ENCODE data around the gene RMND5A.
"Not testable (repeated sequence)": the region's sequence is repeated elsewhere in the genome, so short reads cannot be mapped to it uniquely, and the experiment has no call there.

Gene RMND5A

GRCh38 chr2:86719637-86720539 is at the start of gene RMND5A:
TSS of gene RMND5A (plus strand) at chr2:86720291. CDS start at chr2:86720668, 377 bp downstream.
- H3F3A ChIP-seq (ENCODE audit: insufficient read depth); H2AFZ ChIP-seq (ENCODE audit: low read depth, low read length, severe bottlenecking): not testable (repeated sequence)
- H3K27ac ChIP-seq (ENCODE audit: low read depth, low read length), result peak within 1 kb of the TSS; percentile 70

GRCh38 chr2:86671337-86671981 is 48.6 kb upstream of the RMND5A start:
- Histone ChIP-seq H2AFZ (ENCODE audit: low read depth, low read length, severe bottlenecking) (no peak overlapping the region), H3K9ac (ENCODE audit: low read length) (no peak overlapping the region), H3K9me2 (replicated peaks; ENCODE audit: insufficient read depth, low read length) (no peaks in the 10 kb centered on the region), H3K27me3 (ENCODE audit: low read length) (no peaks in the 10 kb centered on the region), H3K27ac (ENCODE audit: low read depth, low read length) (no peak overlapping the region), H3K79me2 (ENCODE audit: insufficient read depth, low read length) (no peaks in the 10 kb centered on the region), H3K4me3 (ENCODE audit: insufficient read depth, low read length, poor library complexity, severe bottlenecking) (no peak overlapping the region), H3K9me3 (ENCODE audit: insufficient read depth, low read length) (no peaks in the 10 kb centered on the region), H3F3A (ENCODE audit: insufficient read depth) (no peaks in the 10 kb centered on the region), H3K4me2 (ENCODE audit: low read depth, low read length, poor library complexity, severe bottlenecking) (no peak overlapping the region), H4K20me1 (ENCODE audit: low read depth, low read length) (no peaks in the 10 kb centered on the region), H3K36me3 (ENCODE audit: low read length) (no peaks in the 10 kb centered on the region)
- TF ChIP-seq EZH2phosphoT487 (conservative IDR thresholded peaks at IDR 0.05; ENCODE audit: low read length), result no peak
- TF ChIP-seq CTCF (IDR thresholded peaks at IDR 0.05; ENCODE audit: insufficient read depth, low read length, poor library complexity, severe bottlenecking), result no peak

More at GRCh38 chr2:86719637-86720539, at the start of gene RMND5A:
- not testable (repeated sequence) for H3K9me3 ChIP-seq (ENCODE audit: insufficient read depth, low read length); H3K27me3 ChIP-seq (ENCODE audit: low read length); H4K20me1 ChIP-seq (ENCODE audit: low read depth, low read length); H3K79me2 ChIP-seq (ENCODE audit: insufficient read depth, low read length); H3K36me3 ChIP-seq (ENCODE audit: low read length); H3K9me2 ChIP-seq (replicated peaks; ENCODE audit: insufficient read depth, low read length)
- Histone ChIP-seq H3K4me3 (ENCODE audit: insufficient read depth, low read length, poor library complexity, severe bottlenecking) (peak within 1 kb of the TSS; percentile 75), H3K9ac (ENCODE audit: low read length) (peak within 1 kb of the TSS; percentile 68), H3K4me2 (ENCODE audit: low read depth, low read length, poor library complexity, severe bottlenecking) (peak within 1 kb of the TSS; percentile 90)

- Histone ChIP-seq H3K9ac (ENCODE audit: low read length) (no peak overlapping the region), H3F3A (ENCODE audit: insufficient read depth) (no peaks in the 10 kb centered on the region), H3K4me3 (ENCODE audit: insufficient read depth, low read length, poor library complexity, severe bottlenecking) (no peak overlapping the region), H3K36me3 (ENCODE audit: low read length) (no peaks in the 10 kb centered on the region), H4K20me1 (ENCODE audit: low read depth, low read length) (no peaks in the 10 kb centered on the region), H3K27me3 (ENCODE audit: low read length) (no peaks in the 10 kb centered on the region), H3K27ac (ENCODE audit: low read depth, low read length) (no peak overlapping the region), H3K4me2 (ENCODE audit: low read depth, low read length, poor library complexity, severe bottlenecking) (no peak overlapping the region), H2AFZ (ENCODE audit: low read depth, low read length, severe bottlenecking) (no peak overlapping the region), H3K9me2 (replicated peaks; ENCODE audit: insufficient read depth, low read length) (no peaks in the 10 kb centered on the region), H3K9me3 (ENCODE audit: insufficient read depth, low read length) (no peaks in the 10 kb centered on the region), H3K79me2 (ENCODE audit: insufficient read depth, low read length) (no peaks in the 10 kb centered on the region)
- TF ChIP-seq CTCF (IDR thresholded peaks at IDR 0.05; ENCODE audit: insufficient read depth, low read length, poor library complexity, severe bottlenecking) (no peak), EZH2phosphoT487 (conservative IDR thresholded peaks at IDR 0.05; ENCODE audit: low read length) (no peak)
These were observed 48.0 kb upstream of the RMND5A start for GRCh38 chr2:86672027-86672545.

Measured in SU-DHL-6 (cell line).